ENCODE measurements around the gene KDM4B.

Gene KDM4B

GRCh38 chr19:5137114-5137513, 168.2 kb downstream of the KDM4B start:
- DNase-seq (ENCODE audit: low spot score) = no peak

- DNase-seq (ENCODE audit: low spot score) = no peak
These were observed 168.7 kb downstream of the KDM4B start for GRCh38 chr19:5137571-5138124.

GRCh38 chr19:5138606-5139582, 170.0 kb downstream of the KDM4B start:
- peak; percentile 83 for DNase-seq (ENCODE audit: low spot score)

GRCh38 chr19:5139583-5140325, 170.8 kb downstream of the KDM4B start:
- no peak for DNase-seq (ENCODE audit: low spot score)

- no peak for DNase-seq (ENCODE audit: low spot score)
These were observed 172.4 kb downstream of the KDM4B start for GRCh38 chr19:5141129-5141849.

GRCh38 chr19:5141850-5142724, 173.2 kb downstream of the KDM4B start:
- DNase-seq (ENCODE audit: low spot score) = no peak

GRCh38 chr19:5142725-5143097, 173.8 kb downstream of the KDM4B start:
- no peak for DNase-seq (ENCODE audit: low spot score)

GRCh38 chr19:5143471-5144411, 174.8 kb downstream of the KDM4B start:
- peak; percentile 35 for DNase-seq (ENCODE audit: low spot score)

GRCh38 chr19:5144545-5145179, 175.7 kb downstream of the KDM4B start:
- DNase-seq (ENCODE audit: low spot score) = no peak

- no peak for DNase-seq (ENCODE audit: low spot score)
These were observed 176.9 kb downstream of the KDM4B start for GRCh38 chr19:5145521-5146511.

- DNase-seq (ENCODE audit: low spot score) = no peak
These were observed 178.4 kb downstream of the KDM4B start for GRCh38 chr19:5147074-5147977.

GRCh38 chr19:5147978-5148793, 179.3 kb downstream of the KDM4B start:
- no peak for DNase-seq (ENCODE audit: low spot score)

- no peak for DNase-seq (ENCODE audit: low spot score)
These were observed 179.9 kb downstream of the KDM4B start for GRCh38 chr19:5148794-5149190.

GRCh38 chr19:5149508-5149907, 180.6 kb downstream of the KDM4B start:
- no peak for DNase-seq (ENCODE audit: low spot score)

GRCh38 chr19:5149932-5150901, 181.3 kb downstream of the KDM4B start:
- DNase-seq (ENCODE audit: low spot score) = no peak

Measured in NAMALWA (cell line).